K562 (cell line): ENCODE data around the gene MYO7A. TPM values are rescaled to one million over a fixed set of nuclear protein-coding genes. Genes with fewer than 3 reads are reported as not detected.

ENCODE experiments used
- ATAC-seq: fragments of 200-7000 bp; cut with Tn5 transposase; 3 replicates; pipeline ENCODE4 v1.9.1; 2020; ENCODE audit warnings: moderate library complexity
- BruUV-seq: library from RNA; stranded (reverse); fragments of 400-500 nt; replicated peaks from 2 replicates; lab custom pipeline; 2021; lab: Mats Ljungman, UMichigan
- CTCF ChIA-PET: fragments of 300-600 bp; formaldehyde crosslinking; extraction: SDS; loops from one replicate; lab custom pipeline; 2021; ENCODE audit warnings: low intra/inter-chr PET ratio; lab: Yijun Ruan, JAX
- POLR2A ChIA-PET: fragments of 300-600, 350-650 bp; sonication (Branson Sonifier 250); formaldehyde crosslinking; extraction: SDS; loops from one replicate; lab custom pipeline; 2021; ENCODE audit warnings: antibody characterized with exemption, inconsistent platforms; lab: Yijun Ruan, JAX
- DNase-seq, 4 experiments: peaks; one replicate each; pipeline versions ENCODE4 v3.0.0 to v3.0.0-alpha.2; 2011 to 2018; ENCODE audit warnings: low spot score in 3 of 4, mixed read lengths in 3 of 4; ENCODE audit errors: extremely low read depth in 1 of 4
- FAIRE-seq: peaks from 2 replicates; lab custom pipeline; 2011; peaks lifted over from hg19 to GRCh38; lab: Jason Lieb, UNC
- H2AFZ ChIP-seq: 2 replicates; pipeline ENCODE4 v1.6.0; 2011; ENCODE audit warnings: low read depth, low read length, control low read depth, inconsistent platforms
- H3K27ac ChIP-seq: fragments of 200-600 bp; 3 replicates; pipeline ENCODE4 v1.8.0; 2011; ENCODE audit warnings: low read depth, mild to moderate bottlenecking, control low read depth, inconsistent platforms, low read length, moderate library complexity, mixed read lengths; ENCODE audit errors: extremely low read depth
- H3K27me3 ChIP-seq, 2 experiments: fragments of 300-600 bp in 1 of 2; 2 replicates in 1 of 2; 3 replicates in 1 of 2; pipeline versions ENCODE4 v1.6.0 to v1.8.0; 2011; ENCODE audit warnings: inconsistent platforms in 2 of 2, low read length in 2 of 2, mild to moderate bottlenecking in 1 of 2, mixed read lengths in 1 of 2, moderate library complexity in 1 of 2; ENCODE audit not compliant: control insufficient read depth in 2 of 2, insufficient read depth in 2 of 2
- H3K36me3 ChIP-seq: fragments of 300-600 bp; 3 replicates; pipeline ENCODE4 v1.8.0; 2011; ENCODE audit warnings: mild to moderate bottlenecking, low read length, inconsistent platforms; ENCODE audit not compliant: control insufficient read depth, insufficient read depth
- H3K4me1 ChIP-seq, 2 experiments: fragments of 200-600 bp in 1 of 2; replicated peaks in 1 of 2; 2 replicates in 1 of 2; 3 replicates in 1 of 2; pipeline versions ENCODE4 v1.5.1 to v1.8.0; 2011; ENCODE audit warnings: inconsistent platforms in 2 of 2, low read length in 2 of 2, mild to moderate bottlenecking in 1 of 2, mixed read lengths in 1 of 2, moderate library complexity in 1 of 2; ENCODE audit not compliant: control insufficient read depth in 2 of 2, insufficient read depth in 2 of 2
- H3K4me2 ChIP-seq: 2 replicates; pipeline ENCODE4 v1.6.1; 2011; ENCODE audit warnings: low read length, control low read depth, inconsistent platforms, mixed read lengths; ENCODE audit not compliant: insufficient read depth
- H3K4me3 ChIP-seq: fragments of 200-600 bp; sonication (generic), shearing (Covaris generic); 2 replicates; pipeline ENCODE4 v1.5.1; 2016; ENCODE audit warnings: control low read depth, inconsistent platforms
- H3K79me2 ChIP-seq: fragments of 200-600 bp; 3 replicates; pipeline ENCODE4 v1.8.0; 2011; ENCODE audit warnings: low read length, inconsistent platforms; ENCODE audit not compliant: control insufficient read depth, insufficient read depth
- H3K9ac ChIP-seq, 2 experiments: 2 replicates each; pipeline versions ENCODE4 v1.6.0 to v1.6.1; 2011; ENCODE audit warnings: low read depth in 2 of 2, low read length in 2 of 2, control low read depth in 1 of 2, inconsistent platforms in 1 of 2, mild to moderate bottlenecking in 1 of 2, mixed read lengths in 1 of 2; ENCODE audit not compliant: insufficient read depth in 1 of 2
- H3K9me1 ChIP-seq: one replicate; pipeline ENCODE4 v1.6.0; 2011; ENCODE audit warnings: inconsistent platforms, mild to moderate bottlenecking, low read length, moderate library complexity; ENCODE audit not compliant: control insufficient read depth, insufficient read depth
- H3K9me3 ChIP-seq: replicated peaks from 2 replicates; pipeline ENCODE4 v1.5.1; 2011; ENCODE audit warnings: low read depth, low read length, inconsistent platforms; ENCODE audit not compliant: control insufficient read depth, insufficient read depth
- H4K20me1 ChIP-seq: replicated peaks from 2 replicates; pipeline ENCODE4 v1.6.1; 2011; ENCODE audit warnings: low read length, inconsistent platforms, mixed read lengths; ENCODE audit not compliant: control insufficient read depth, insufficient read depth
- ATF1 ChIP-seq, 2 experiments: fragments of 450-650 bp in 1 of 2; IDR thresholded peaks; 2 replicates each; pipeline ENCODE4 v1.6.1; 2016; ENCODE audit warnings: missing compliant biosample characterization in 1 of 2, missing genetic modification characterization in 1 of 2
- DDX20 ChIP-seq: fragments of 450-650 bp; IDR thresholded peaks from 2 replicates; pipeline ENCODE4 v1.6.1; 2016; ENCODE audit warnings: missing genetic modification characterization, low read depth, mild to moderate bottlenecking, missing compliant biosample characterization, moderate library complexity
- TAL1 ChIP-seq: fragments of 450-650 bp; IDR thresholded peaks from 2 replicates; pipeline ENCODE4 v1.6.1; 2016; ENCODE audit warnings: mild to moderate bottlenecking
- ZFP36 ChIP-seq: fragments of 150-350 bp; IDR thresholded peaks from 2 replicates; pipeline ENCODE4 v1.6.1; 2018; ENCODE audit warnings: low read length, low read depth; ENCODE audit not compliant: partially characterized antibody
- WGBS: fragments of 100-300 bp; shearing (Covaris generic); methylation state at CpG from one replicate; pipeline ENCODE4 v1.1.6; 2016; ENCODE audit warnings: low coverage, mixed read lengths; ENCODE audit not compliant: insufficient coverage; ENCODE audit errors: missing lambda C conversion rate; 5-methylcytosine and 5-hydroxymethylcytosine counted together
- in situ Hi-C: fragments of 300-500 bp; cut with MboI; formaldehyde crosslinking; loops from 4 replicates; pipeline ENCODE4 v1.15.0; 2018; ENCODE audit warnings: inconsistent platforms, mixed read lengths
- intact Hi-C: fragments of 100-400 bp; cut with micrococcal nuclease; formaldehyde crosslinking; loops from 2 replicates; pipeline ENCODE4 v1.14.2; 2022
- polyA plus RNA-seq, 8 experiments: library from polyadenylated mRNA; depleted of rRNA in 4 of 8; stranded (reverse) in 5 of 8; unstranded in 3 of 8; fragments of >200 nt; fragmentation: Nextera tagmentation in 2 of 8; fragmentation: Illumina TruSeq in 1 of 8; extraction: Ambion mirVana in 2 of 8; extraction: Trizol in 1 of 8; gene quantifications; 2 replicates each; pipeline versions ENCODE4 v1.2.1 to v1.2.3, GENCODE V29; 2011 to 2014; ENCODE audit warnings: inconsistent platforms in 1 of 8, missing spikeins in 1 of 8
- total RNA-seq, 7 experiments: library from RNA; depleted of rRNA in 6 of 7; stranded (reverse); fragments of >200 nt in 6 of 7; fragmentation: Illumina TruSeq in 2 of 7; extraction: Trizol in 2 of 7; gene quantifications; 2 replicates each; pipeline versions ENCODE4 v1.2.1 to v1.2.3, GENCODE V29; 2011 to 2021; ENCODE audit warnings: low replicate concordance in 1 of 7
- TF ChIP-seq, protein P1 (sequence below): sonication (generic); formaldehyde crosslinking; IDR thresholded peaks from 2 replicates; pipeline ENCODE4 v1.8.1; 2023; ENCODE audit warnings: mild to moderate bottlenecking, missing genetic modification reagents, moderate library complexity

Gene MYO7A
- total and polyA plus RNA-seq, 9 of the 15 experiments (the other 6 are each of a cell fraction or from before 2014, with no cell fraction given) = 0.01 to 0.11 (median 0.07) TPM; not detected in 1

- TF ChIP-seq, protein P1, sequence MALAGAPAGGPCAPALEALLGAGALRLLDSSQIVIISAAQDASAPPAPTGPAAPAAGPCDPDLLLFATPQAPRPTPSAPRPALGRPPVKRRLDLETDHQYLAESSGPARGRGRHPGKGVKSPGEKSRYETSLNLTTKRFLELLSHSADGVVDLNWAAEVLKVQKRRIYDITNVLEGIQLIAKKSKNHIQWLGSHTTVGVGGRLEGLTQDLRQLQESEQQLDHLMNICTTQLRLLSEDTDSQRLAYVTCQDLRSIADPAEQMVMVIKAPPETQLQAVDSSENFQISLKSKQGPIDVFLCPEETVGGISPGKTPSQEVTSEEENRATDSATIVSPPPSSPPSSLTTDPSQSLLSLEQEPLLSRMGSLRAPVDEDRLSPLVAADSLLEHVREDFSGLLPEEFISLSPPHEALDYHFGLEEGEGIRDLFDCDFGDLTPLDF (CRISPR knock-in tag) = no peak
- TF ChIP-seq ATF1 (CRISPR knock-in tag; IDR thresholded peaks at IDR 0.05) (no peak), ATF1 (tag; IDR thresholded peaks at IDR 0.05) (peak; percentile 62), DDX20 (no peak)
Measured at GRCh38 chr11:77198440-77198849, 70.4 kb downstream of the MYO7A start (continued).

DNA sequence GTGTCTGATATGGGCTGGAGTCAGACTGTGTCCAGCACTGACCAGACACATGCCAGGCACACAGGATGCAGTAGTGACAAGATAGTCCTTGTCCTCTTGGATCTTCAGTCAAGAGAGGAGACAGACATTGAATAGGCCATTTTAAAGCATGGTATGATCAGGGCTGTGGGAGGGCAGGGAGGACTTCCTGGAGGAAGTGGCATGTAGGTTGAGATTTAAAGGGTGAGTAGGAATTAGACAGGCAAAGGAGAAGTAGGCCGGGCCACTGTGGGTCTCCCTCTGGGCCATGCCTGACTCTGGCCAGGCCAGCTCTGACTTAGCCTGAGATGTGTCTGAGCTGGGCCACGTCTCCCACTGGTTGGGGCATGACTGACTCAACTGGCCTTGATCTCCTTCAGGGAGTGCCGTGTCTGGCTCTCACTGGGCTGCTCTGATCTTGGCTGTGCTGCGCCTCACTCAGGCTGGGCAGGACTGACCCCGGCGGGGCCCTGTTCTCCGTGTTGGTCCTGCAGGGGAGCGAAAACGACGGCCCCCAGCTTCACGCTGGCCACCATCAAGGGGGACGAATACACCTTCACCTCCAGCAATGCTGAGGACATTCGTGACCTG lies 71.2 kb downstream of the MYO7A start:
- no peak overlapping the region for H3K4me3 ChIP-seq
- no TSS peak for BruUV-seq
- in situ Hi-C loops = loop anchor here (10.0 kb wide), 1 partner anchor 346 kb away; no protein-coding TSS in a partner anchor
- H3K27me3 ChIP-seq = peaks cover 4 to 54% of the 10 kb centered on the region in 2 experiments; a peak in 4 of 5 replicates
- H3K4me1 ChIP-seq = peaks cover 0 to 2% of the 10 kb centered on the region in 2 experiments; a peak in 3 of 5 replicates
- no peak overlapping the region for H3K4me2 ChIP-seq
- H3K27ac ChIP-seq = no peak overlapping the region
- DNase-seq (no peak), ATAC-seq (no peak), FAIRE-seq (no peak)
- WGBS = 9% methylated on average over 13 of the region's 13 CpGs
- H2AFZ ChIP-seq = no peak overlapping the region
- POLR2A ChIA-PET = interaction anchor here (0.6 to 0.9 kb wide), 4 partner anchors 51 to 1446 kb away, joined by 3 to 4 read pairs (median 3); no protein-coding TSS in a partner anchor
- H3K9ac ChIP-seq = no peak overlapping the region
- intact Hi-C loops = loop anchor here (10.0 kb wide), 1 partner anchor 176 kb away; no protein-coding TSS in a partner anchor
- CTCF ChIA-PET = no interaction called here
- no peaks in the 10 kb centered on the region; the same call in 1 of the 2 replicates for H4K20me1 ChIP-seq
- peaks cover 2% of the 10 kb centered on the region for H3K9me1 ChIP-seq
- no peaks in the 10 kb centered on the region for H3K36me3 ChIP-seq
- TF ChIP-seq TAL1 (no peak), ZFP36 (peak; percentile 85)
- H3K9me3 ChIP-seq = no peaks in the 10 kb centered on the region
- no peaks in the 10 kb centered on the region for H3K79me2 ChIP-seq
